GM10847 (cell line): ENCODE measurements around the gene LYPD6B.

Experiments
- POLR2A ChIP-seq: IDR thresholded peaks from 2 replicates; pipeline ENCODE4 v1.6.1; 2011; ENCODE audit not compliant: insufficient read length; ENCODE audit errors: extremely low read depth

LYPD6B gene

GRCh38 chr2:149146876-149147275, 108.4 kb downstream of the LYPD6B start:
- no peak for TF ChIP-seq POLR2A

GRCh38 chr2:149148194-149149006, 109.9 kb downstream of the LYPD6B start:
- TF ChIP-seq POLR2A, result no peak

GRCh38 chr2:149149007-149149297, 110.5 kb downstream of the LYPD6B start:
- no peak for TF ChIP-seq POLR2A

GRCh38 chr2:149152469-149152953, 114.0 kb downstream of the LYPD6B start:
- TF ChIP-seq POLR2A, result no peak

- no peak for TF ChIP-seq POLR2A
Observed at GRCh38 chr2:149155196-149155969, 116.9 kb downstream of the LYPD6B start.

GRCh38 chr2:149155988-149156387, 117.5 kb downstream of the LYPD6B start:
- no peak for TF ChIP-seq POLR2A

- TF ChIP-seq POLR2A, result no peak
Observed at GRCh38 chr2:149156971-149157740, 118.7 kb downstream of the LYPD6B start.

GRCh38 chr2:149158957-149159356, 120.5 kb downstream of the LYPD6B start:
- no peak for TF ChIP-seq POLR2A

GRCh38 chr2:149160195-149160594, 121.7 kb downstream of the LYPD6B start:
- TF ChIP-seq POLR2A, result no peak

GRCh38 chr2:149160701-149161217, 122.3 kb downstream of the LYPD6B start:
- no peak for TF ChIP-seq POLR2A

- TF ChIP-seq POLR2A, result no peak
Observed at GRCh38 chr2:149161481-149162225, 123.2 kb downstream of the LYPD6B start.

GRCh38 chr2:149164296-149164695, 125.8 kb downstream of the LYPD6B start:
- TF ChIP-seq POLR2A, result no peak

GRCh38 chr2:149164827-149165226, 126.3 kb downstream of the LYPD6B start:
- no peak for TF ChIP-seq POLR2A

GRCh38 chr2:149167001-149167780, 128.7 kb downstream of the LYPD6B start:
- TF ChIP-seq POLR2A, result no peak
